Endothelial cell of umbilical vein (primary cell): ENCODE data around the gene RIPK3. TPM values are rescaled to one million over a fixed set of nuclear protein-coding genes. Genes with fewer than 3 reads are reported as not detected.

Experiments
- BruUV-seq: library from RNA; stranded (reverse); fragments of 400-500 nt; replicated peaks from 2 replicates; lab custom pipeline; 2021; lab: Mats Ljungman, UMichigan
- CTCF ChIA-PET: fragments of 300-600, 350-600 bp; sonication (Branson Sonifier 250); formaldehyde crosslinking; loops from one replicate; lab custom pipeline; 2021; ENCODE audit warnings: antibody characterized with exemption, inconsistent platforms; lab: Charles Lee
- POLR2A ChIA-PET: fragments of 300-600, 350-600 bp; sonication (Branson Sonifier 250); formaldehyde crosslinking; loops from one replicate; lab custom pipeline; 2021; ENCODE audit warnings: antibody characterized with exemption, inconsistent platforms; lab: Charles Lee
- DNase-seq: peaks from one replicate; pipeline ENCODE4 v3.0.0-alpha.2; 2011; ENCODE audit warnings: low read depth, low spot score
- FAIRE-seq: peaks from 2 replicates; lab custom pipeline; 2011; peaks lifted over from hg19 to GRCh38; lab: Jason Lieb, UNC
- H2AFZ ChIP-seq: 2 replicates; pipeline ENCODE4 v1.6.0; 2012; ENCODE audit warnings: low read depth, low read length, control low read depth, inconsistent platforms
- H3K27ac ChIP-seq: 2 replicates; pipeline ENCODE4 v1.5.1; 2011; ENCODE audit warnings: low read depth, mild to moderate bottlenecking, control low read depth, low read length, moderate library complexity; ENCODE audit not compliant: insufficient read depth
- H3K27me3 ChIP-seq, 2 experiments: 2 replicates each; pipeline versions ENCODE4 v1.6.0 to v1.6.1; 2011; ENCODE audit warnings: low read length in 2 of 2, mixed read lengths in 1 of 2; ENCODE audit not compliant: control insufficient read depth in 2 of 2, insufficient read depth in 2 of 2
- H3K36me3 ChIP-seq, 2 experiments: 2 replicates in 1 of 2; 3 replicates in 1 of 2; pipeline ENCODE4 v1.5.1; 2011; ENCODE audit warnings: low read length in 2 of 2, mild to moderate bottlenecking in 1 of 2, moderate library complexity in 1 of 2; ENCODE audit not compliant: control insufficient read depth in 2 of 2, insufficient read depth in 2 of 2; ENCODE audit errors: extremely low read depth in 1 of 2
- H3K4me1 ChIP-seq: 3 replicates; pipeline ENCODE4 v1.5.1; 2011; ENCODE audit warnings: mild to moderate bottlenecking, low read length; ENCODE audit not compliant: control insufficient read depth, insufficient read depth; ENCODE audit errors: extremely low read depth
- H3K4me2 ChIP-seq: 2 replicates; pipeline ENCODE4 v1.6.1; 2011; ENCODE audit warnings: low read length, control low read depth, mixed read lengths; ENCODE audit not compliant: insufficient read depth
- H3K4me3 ChIP-seq, 3 experiments: fragments of 200-600 bp in 1 of 3; sonication (generic), shearing (Covaris generic) in 1 of 3; replicated peaks in 1 of 3; 2 replicates each; pipeline ENCODE4 v1.5.1; 2011 to 2016; ENCODE audit warnings: control low read depth in 3 of 3, low read length in 3 of 3, mild to moderate bottlenecking in 2 of 3, inconsistent platforms in 1 of 3, low read depth in 1 of 3, moderate library complexity in 1 of 3; ENCODE audit not compliant: insufficient read depth in 1 of 3
- H3K79me2 ChIP-seq: 2 replicates; pipeline ENCODE4 v1.6.0; 2012; ENCODE audit warnings: low read length, inconsistent platforms; ENCODE audit not compliant: control insufficient read depth, insufficient read depth
- H3K9ac ChIP-seq: replicated peaks from 2 replicates; pipeline ENCODE3; 2011; ENCODE audit warnings: low read length, control low read depth; ENCODE audit not compliant: insufficient read depth; ENCODE audit errors: extremely low read depth
- H3K9me1 ChIP-seq: replicated peaks from 3 replicates; pipeline ENCODE4 v1.6.0; 2011; ENCODE audit warnings: mild to moderate bottlenecking, low read length; ENCODE audit not compliant: control insufficient read depth, insufficient read depth; ENCODE audit errors: extremely low read depth
- H3K9me3 ChIP-seq: replicated peaks from 2 replicates; pipeline ENCODE4 v1.5.1; 2012; ENCODE audit warnings: low read length, inconsistent platforms; ENCODE audit not compliant: control insufficient read depth, insufficient read depth
- H4K20me1 ChIP-seq: replicated peaks from 2 replicates; pipeline ENCODE3; 2011; ENCODE audit warnings: mild to moderate bottlenecking, low read length; ENCODE audit not compliant: control insufficient read depth, insufficient read depth; ENCODE audit errors: extremely low read depth
- CTCF ChIP-seq, 2 donors: IDR thresholded peaks; 1 replicate in 1 of 2; 2 replicates in 1 of 2; pipeline ENCODE4 v1.5.1; 2011; ENCODE audit warnings: low read length in 2 of 2, mild to moderate bottlenecking in 2 of 2, moderate library complexity in 2 of 2, control low read depth in 1 of 2, inconsistent platforms in 1 of 2, low read depth in 1 of 2; ENCODE audit not compliant: insufficient read depth in 1 of 2; ENCODE audit errors: extremely low read depth in 1 of 2
- JUN ChIP-seq: IDR thresholded peaks from 2 replicates; pipeline ENCODE4 v1.6.1; 2011; ENCODE audit warnings: borderline replicate concordance, low read depth; ENCODE audit not compliant: insufficient read length, insufficient read depth
- dilution Hi-C: fragments of 300-500 bp; cut with MboI; formaldehyde crosslinking; loops from one replicate; pipeline ENCODE4 v1.15.0; 2019; ENCODE audit warnings: low sequenced_read_pairs; ENCODE audit not compliant: extremely low pct_ligation_motif_present
- intact Hi-C: fragments of 100-400 bp; cut with micrococcal nuclease; formaldehyde crosslinking; loops from one replicate; pipeline ENCODE4 v1.10.0; 2022
- polyA plus RNA-seq, 4 experiments: library from polyadenylated mRNA; depleted of rRNA in 3 of 4; stranded (reverse) in 3 of 4; unstranded in 1 of 4; fragments of >200 nt; gene quantifications; 2 replicates each; pipeline versions ENCODE4 v1.2.1 to v1.2.3, GENCODE V29; 2011 to 2012; ENCODE audit warnings: missing spikeins in 1 of 4
- total RNA-seq: library from RNA; stranded (reverse); gene quantifications from 2 replicates; pipeline ENCODE4 v1.2.3, GENCODE V29; 2021

The RIPK3 gene
- total and polyA plus RNA-seq, 2 donors (not counting 3 experiments of a cell fraction or from before 2014, with no cell fraction given), result 3.1 to 5.1 TPM

- no peaks in the 10 kb centered on the region for H4K20me1 ChIP-seq
- FAIRE-seq (peak; percentile 84), DNase-seq (peak; percentile 45)
- no peaks in the 10 kb centered on the region for H3K79me2 ChIP-seq
- intact Hi-C loops (no loop called here), dilution Hi-C loops (no loop called here)
- H3K27ac ChIP-seq, result no peak overlapping the region
- H3K4me1 ChIP-seq, result peaks cover 29% of the 10 kb centered on the region
- BruUV-seq, result no TSS peak
- no peak overlapping the region for H3K4me3 ChIP-seq
- H3K9ac ChIP-seq, result no peak overlapping the region
- H3K4me2 ChIP-seq, result peak overlapping the region; percentile 30
- CTCF ChIA-PET, result interaction anchor here (0.7 to 20.1 kb wide), 30 partner anchors 9 to 1237 kb away, joined by 3 to 811 read pairs (median 8); partner anchors contain the start of genes CBLN3, CIDEB, DCAF11 and KHNYN
- H3K9me3 ChIP-seq, result no peaks in the 10 kb centered on the region
- H3K36me3 ChIP-seq, result peaks cover 0 to 8% of the 10 kb centered on the region in 2 experiments
- no peaks in the 10 kb centered on the region for H3K9me1 ChIP-seq
- TF ChIP-seq CTCF (IDR thresholded peaks at IDR 0.05; ENCODE audit: extremely low read depth in 1 of 2, insufficient read depth in 1 of 2, low read depth in 1 of 2, low read length in 2 of 2) (peak; percentile 55 to 72), JUN (no peak)
- POLR2A ChIA-PET, result interaction anchor here (0.7 to 3.1 kb wide), 3 partner anchors 99 to 104 kb away, joined by 3 to 32 read pairs (median 7); partner anchors contain the start of genes CBLN3 and KHNYN
- H3K27me3 ChIP-seq, result no peaks in the 10 kb centered on the region
- no peak overlapping the region for H2AFZ ChIP-seq
These were observed 7.4 kb downstream of the RIPK3 start for GRCh38 chr14:24332268-24332993.
